K562 (cell line): Measurements from ENCODE around the gene LEPR.

Source experiments
- MEIS2 ChIP-seq: fragments of 450-650 bp; IDR thresholded peaks from 2 replicates; pipeline ENCODE4 v1.6.1; 2014; ENCODE audit warnings: mild to moderate bottlenecking; ENCODE audit not compliant: partially characterized antibody
- NFYB ChIP-seq: IDR thresholded peaks from 2 replicates; pipeline ENCODE4 v1.6.1; 2011; ENCODE audit warnings: mild to moderate bottlenecking, moderate library complexity; ENCODE audit not compliant: insufficient read length; ENCODE audit errors: extremely low read depth
- SP2 ChIP-seq: IDR thresholded peaks from 2 replicates; pipeline ENCODE4 v1.6.1; 2011; ENCODE audit warnings: mild to moderate bottlenecking, low read depth, low read length, moderate library complexity; ENCODE audit not compliant: poor library complexity, severe bottlenecking; ENCODE audit errors: extremely low read depth
- SPI1 ChIP-seq: IDR thresholded peaks from 2 replicates; pipeline ENCODE4 v1.6.1; 2011; ENCODE audit warnings: low read depth, low read length, control low read depth, borderline replicate concordance
- TBP ChIP-seq: optimal IDR thresholded peaks from 2 replicates; pipeline ENCODE3; 2011; ENCODE audit warnings: low read depth, low read length, improper control_type of control experiment
- YY1 ChIP-seq, 3 experiments: IDR thresholded peaks; 2 replicates each; pipeline ENCODE4 v1.6.1; 2011; ENCODE audit warnings: low read length in 2 of 3, mild to moderate bottlenecking in 2 of 3, moderate library complexity in 2 of 3, borderline replicate concordance in 1 of 3, control low read depth in 1 of 3, low read depth in 1 of 3; ENCODE audit not compliant: insufficient read depth in 3 of 3, insufficient replicate concordance in 2 of 3, control insufficient read depth in 1 of 3, insufficient read length in 1 of 3; ENCODE audit errors: extremely low read depth in 1 of 3
- ZNF584 ChIP-seq: fragments of 200-800 bp; sonication (Bioruptor generic); IDR thresholded peaks from 2 replicates; pipeline ENCODE4 v1.6.1; 2016; ENCODE audit warnings: low read depth, mild to moderate bottlenecking, missing genetic modification characterization, missing compliant biosample characterization
- TF ChIP-seq, protein P1 (sequence below): conservative IDR thresholded peaks from 2 replicates; pipeline ENCODE4 v1.6.1; 2011; ENCODE audit warnings: low read depth, mild to moderate bottlenecking, low read length; ENCODE audit not compliant: control insufficient read depth

DNA sequence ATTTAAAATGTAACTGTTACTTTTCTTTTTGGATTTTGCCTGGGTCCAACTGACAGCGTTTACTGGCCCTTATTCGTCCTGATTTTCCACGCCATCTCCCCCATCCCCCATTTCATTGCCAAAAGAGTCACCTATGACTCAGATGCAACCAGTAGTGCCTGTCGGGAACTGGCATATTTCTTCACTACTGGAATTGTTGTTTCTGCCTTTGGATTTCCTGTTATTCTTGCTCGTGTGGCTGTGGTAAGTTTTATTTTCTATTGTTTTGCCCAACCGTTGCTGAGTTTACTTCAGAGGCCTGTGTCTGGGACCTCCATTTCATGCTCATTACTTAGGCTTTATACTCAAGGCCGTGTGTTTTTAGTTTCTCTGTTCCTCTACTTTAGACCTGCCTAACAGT, 9.3 kb downstream of the LEPR start:
- TF ChIP-seq NFYB (no peak), ZNF584 (CRISPR knock-in tag) (no peak), MEIS2 (no peak), SP2 (no peak), YY1 (IDR thresholded peaks at IDR 0.05; ENCODE audit: borderline replicate concordance in 1 of 3, control insufficient read depth in 1 of 3, extremely low read depth in 1 of 3, insufficient read depth in 3 of 3, insufficient read length in 1 of 3, insufficient replicate concordance in 2 of 3, low read depth in 1 of 3, low read length in 2 of 3) (no peak), SPI1 (no peak), TBP (no peak)
- TF ChIP-seq, protein P1, sequence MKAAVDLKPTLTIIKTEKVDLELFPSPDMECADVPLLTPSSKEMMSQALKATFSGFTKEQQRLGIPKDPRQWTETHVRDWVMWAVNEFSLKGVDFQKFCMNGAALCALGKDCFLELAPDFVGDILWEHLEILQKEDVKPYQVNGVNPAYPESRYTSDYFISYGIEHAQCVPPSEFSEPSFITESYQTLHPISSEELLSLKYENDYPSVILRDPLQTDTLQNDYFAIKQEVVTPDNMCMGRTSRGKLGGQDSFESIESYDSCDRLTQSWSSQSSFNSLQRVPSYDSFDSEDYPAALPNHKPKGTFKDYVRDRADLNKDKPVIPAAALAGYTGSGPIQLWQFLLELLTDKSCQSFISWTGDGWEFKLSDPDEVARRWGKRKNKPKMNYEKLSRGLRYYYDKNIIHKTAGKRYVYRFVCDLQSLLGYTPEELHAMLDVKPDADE: no peak
